IPS-18a (cell line): ENCODE data around the gene ABHD5.

Experiments
- H3K27ac ChIP-seq: one replicate; pipeline ENCODE4 v1.5.1; 2013; ENCODE audit warnings: low read length
- H3K27me3 ChIP-seq: one replicate; pipeline ENCODE4 v1.6.1; 2013; ENCODE audit warnings: mild to moderate bottlenecking, low read length; ENCODE audit not compliant: control insufficient read depth, insufficient read depth
- H3K36me3 ChIP-seq: one replicate; pipeline ENCODE4 v1.6.1; 2013; ENCODE audit warnings: low read depth, low read length; ENCODE audit not compliant: control insufficient read depth
- H3K4me1 ChIP-seq: one replicate; pipeline ENCODE4 v1.6.1; 2013; ENCODE audit warnings: low read depth, low read length; ENCODE audit not compliant: control insufficient read depth
- H3K4me3 ChIP-seq: one replicate; pipeline ENCODE4 v1.5.1; 2013; ENCODE audit warnings: low read length
- H3K9ac ChIP-seq: one replicate; pipeline ENCODE4 v1.6.1; 2013; ENCODE audit warnings: mild to moderate bottlenecking, low read length, moderate library complexity
- H3K9me3 ChIP-seq: one replicate; pipeline ENCODE4 v1.6.1; 2013; ENCODE audit warnings: low read depth, low read length; ENCODE audit not compliant: control insufficient read depth

Gene ABHD5

DNA sequence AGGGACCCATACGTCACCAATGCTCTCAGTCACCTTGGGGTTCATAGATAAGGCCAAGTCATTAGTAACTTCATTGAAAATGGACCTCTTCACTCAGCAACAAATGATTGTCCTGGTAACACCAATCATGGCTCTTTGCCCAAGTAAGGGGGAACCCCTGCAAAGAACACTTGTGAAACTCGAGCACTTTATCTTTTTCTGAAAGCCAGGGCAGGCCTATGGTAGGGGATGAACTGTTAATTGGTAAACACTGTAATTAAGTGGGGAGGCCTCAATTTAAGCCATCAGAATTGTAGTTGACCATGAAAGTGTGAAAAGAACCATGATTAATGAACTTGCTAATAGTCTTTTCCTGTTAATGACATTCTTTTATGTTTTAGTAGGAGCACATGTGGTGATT is 73.3 kb downstream of the ABHD5 start:
- no peak overlapping the region for H3K4me3 ChIP-seq
- H3K27ac ChIP-seq, result no peak overlapping the region
- no peak overlapping the region for H3K9ac ChIP-seq
- H3K4me1 ChIP-seq, result peaks cover 5% of the 10 kb centered on the region
- H3K27me3 ChIP-seq, result no peaks in the 10 kb centered on the region
- no peaks in the 10 kb centered on the region for H3K36me3 ChIP-seq
- H3K9me3 ChIP-seq, result no peaks in the 10 kb centered on the region

DNA sequence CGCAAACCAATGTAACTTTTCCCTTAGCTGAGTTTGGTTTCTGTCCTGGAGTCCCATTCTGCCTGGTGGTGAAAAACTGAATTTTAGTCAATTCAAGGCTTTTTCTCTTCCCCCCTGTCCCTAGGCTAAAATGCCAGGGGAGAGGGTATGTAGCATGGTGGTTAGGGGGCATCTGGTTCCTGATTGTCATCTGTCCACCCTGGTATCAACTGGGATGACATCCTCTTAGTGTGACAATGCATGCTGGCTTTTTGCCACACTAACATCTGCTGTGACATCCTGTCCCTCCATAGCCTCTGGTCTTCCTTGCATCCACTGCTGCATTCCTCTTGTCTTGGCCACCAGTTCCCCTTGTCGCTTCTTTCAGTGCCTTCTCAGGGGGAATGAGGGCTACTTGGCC is 73.7 kb downstream of the ABHD5 start:
- no peak overlapping the region for H3K9ac ChIP-seq
- no peaks in the 10 kb centered on the region for H3K27me3 ChIP-seq
- no peaks in the 10 kb centered on the region for H3K36me3 ChIP-seq
- H3K4me3 ChIP-seq, result no peak overlapping the region
- no peak overlapping the region for H3K27ac ChIP-seq
- H3K9me3 ChIP-seq, result no peaks in the 10 kb centered on the region
- H3K4me1 ChIP-seq, result peaks cover 1% of the 10 kb centered on the region

DNA sequence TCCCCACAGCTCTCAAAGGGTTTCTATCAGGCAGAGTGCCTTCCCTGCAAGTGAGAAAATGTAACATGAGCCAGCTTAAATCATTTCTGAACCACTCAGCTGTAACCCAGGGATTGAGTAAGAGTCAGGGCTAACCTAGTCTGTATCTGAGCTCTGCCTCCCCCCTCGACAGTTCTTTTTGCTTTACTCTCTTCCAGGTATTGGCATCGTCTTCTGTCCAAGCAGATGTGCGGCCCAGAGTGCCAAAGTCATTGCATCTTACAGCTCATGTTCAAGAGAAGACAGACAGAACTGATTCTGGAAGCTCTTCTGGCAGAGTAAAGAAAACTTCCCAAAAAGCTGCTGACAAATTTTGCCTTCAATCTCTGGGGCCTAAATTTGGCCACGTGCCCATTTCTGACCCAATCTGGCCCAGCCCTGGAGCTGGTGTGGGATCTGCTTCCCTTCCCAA is 74.8 kb downstream of the ABHD5 start:
- Histone ChIP-seq H3K4me1 (no peaks in the 10 kb centered on the region), H3K9ac (no peak overlapping the region), H3K27me3 (no peaks in the 10 kb centered on the region), H3K27ac (no peak overlapping the region), H3K9me3 (no peaks in the 10 kb centered on the region), H3K36me3 (no peaks in the 10 kb centered on the region), H3K4me3 (no peak overlapping the region)

DNA sequence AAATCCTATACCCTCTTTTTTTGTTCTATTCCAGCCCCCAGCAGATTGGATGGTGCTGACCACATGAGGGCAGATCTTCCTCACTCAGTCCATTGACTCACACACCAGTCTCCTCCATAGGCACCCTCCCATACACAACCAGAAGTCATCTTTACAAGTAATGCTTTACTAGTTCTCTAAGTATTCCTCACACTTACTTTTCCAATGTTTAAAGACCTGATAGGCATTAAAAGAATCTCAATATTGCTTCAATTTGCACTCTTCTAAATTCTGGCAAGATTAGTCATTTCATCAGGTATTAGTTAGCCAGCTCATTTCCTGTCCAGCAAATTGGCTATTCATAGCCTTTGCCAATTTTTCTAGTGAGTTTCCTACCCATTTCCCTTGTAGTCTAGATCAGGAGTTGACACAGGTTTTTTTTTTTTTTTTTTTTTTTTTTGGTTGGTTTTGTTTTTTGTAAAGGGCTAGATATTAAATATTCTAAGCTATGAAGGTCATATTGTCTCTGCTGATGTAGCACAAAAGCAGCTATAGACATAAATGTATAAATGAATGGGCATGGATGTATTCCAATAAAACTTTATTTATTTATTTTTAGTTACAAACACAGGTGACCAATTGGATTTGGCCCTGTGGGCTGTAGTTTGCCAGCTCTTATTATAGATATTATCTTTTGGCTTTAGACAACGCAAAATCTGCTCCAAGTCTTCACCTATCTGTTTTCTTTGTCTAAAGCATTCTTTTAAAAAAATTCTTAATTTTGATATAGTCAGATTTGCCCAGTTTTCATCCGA is 76.1 kb downstream of the ABHD5 start:
- Histone ChIP-seq H3K27me3 (no peaks in the 10 kb centered on the region), H3K36me3 (no peaks in the 10 kb centered on the region), H3K4me3 (no peak overlapping the region), H3K9me3 (no peaks in the 10 kb centered on the region), H3K4me1 (no peaks in the 10 kb centered on the region), H3K27ac (no peak overlapping the region), H3K9ac (no peak overlapping the region)

DNA sequence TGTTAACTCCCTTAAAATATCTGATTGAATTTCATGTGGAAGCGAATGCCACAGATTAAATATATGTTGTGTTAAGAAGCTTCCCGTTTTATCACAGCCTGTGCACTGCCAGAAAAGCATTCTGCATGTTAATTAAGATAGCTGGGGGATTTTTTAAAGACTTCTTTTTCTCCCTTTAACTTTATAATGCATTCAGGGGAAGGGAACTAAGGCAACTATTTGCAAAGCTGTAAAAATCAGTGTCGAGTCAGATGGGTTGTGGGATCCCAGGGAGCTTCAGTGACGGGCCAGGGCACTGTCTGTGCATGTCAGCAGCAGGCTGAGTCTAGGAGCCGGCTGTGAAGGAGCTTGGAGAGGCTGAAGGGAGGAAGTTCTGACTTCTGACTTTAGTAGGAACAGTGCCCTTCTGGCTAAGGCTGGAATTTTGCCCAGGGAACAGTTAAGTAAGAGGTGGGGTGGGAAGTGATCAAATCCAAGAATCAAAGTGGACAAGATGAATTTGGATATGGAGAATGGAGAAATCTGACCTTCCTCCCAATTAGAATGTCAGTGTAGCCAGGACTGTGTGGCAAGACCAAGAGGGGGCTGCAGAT is 77.7 kb downstream of the ABHD5 start:
- peaks cover 9% of the 10 kb centered on the region for H3K4me1 ChIP-seq
- H3K9ac ChIP-seq, result no peak overlapping the region
- no peaks in the 10 kb centered on the region for H3K9me3 ChIP-seq
- no peak overlapping the region for H3K27ac ChIP-seq
- no peak overlapping the region for H3K4me3 ChIP-seq
- H3K27me3 ChIP-seq, result no peaks in the 10 kb centered on the region
- H3K36me3 ChIP-seq, result no peaks in the 10 kb centered on the region

DNA sequence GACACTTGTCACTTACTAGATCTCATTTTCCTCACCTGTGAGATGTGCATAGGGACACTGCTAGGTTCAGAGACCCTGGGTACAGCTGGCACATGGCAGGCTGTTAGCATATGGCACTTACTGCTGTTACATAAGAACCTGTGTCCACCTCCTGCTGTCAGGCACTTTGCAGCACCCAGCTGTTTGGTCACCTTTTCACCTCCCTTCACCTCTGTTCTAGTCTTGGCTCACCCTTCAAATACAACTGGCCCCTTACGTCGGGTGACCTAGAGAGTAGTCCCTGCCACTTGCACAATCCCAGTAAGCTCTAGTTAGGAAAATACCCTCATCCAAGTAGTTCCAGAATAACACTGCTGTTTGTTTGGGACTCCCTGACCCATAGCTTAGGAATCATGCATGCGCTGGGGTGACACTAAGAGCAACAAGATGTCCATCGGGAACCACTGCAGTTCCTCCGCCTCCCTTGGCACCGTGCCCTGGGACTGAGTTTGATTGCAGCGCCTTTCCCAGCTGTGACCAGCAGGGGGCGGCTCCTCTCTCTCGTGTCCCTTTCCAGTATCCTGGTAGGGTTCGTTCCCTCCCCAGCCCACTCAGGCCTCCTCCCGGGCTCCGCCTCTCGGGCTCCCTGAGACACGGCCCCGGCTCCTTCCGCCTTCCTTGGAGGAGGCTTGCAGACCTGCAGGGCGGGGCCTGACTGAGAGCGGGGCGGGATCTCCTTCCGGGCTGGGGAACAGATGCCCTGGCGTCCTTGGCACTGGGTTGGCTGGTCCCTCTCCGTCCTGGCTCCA is 78.6 kb downstream of the ABHD5 start:
- Histone ChIP-seq H3K4me1 (peaks cover 10% of the 10 kb centered on the region), H3K36me3 (no peaks in the 10 kb centered on the region), H3K9me3 (no peaks in the 10 kb centered on the region), H3K27me3 (no peaks in the 10 kb centered on the region), H3K4me3 (peak overlapping the region; percentile 25), H3K9ac (no peak overlapping the region), H3K27ac (no peak overlapping the region)

DNA sequence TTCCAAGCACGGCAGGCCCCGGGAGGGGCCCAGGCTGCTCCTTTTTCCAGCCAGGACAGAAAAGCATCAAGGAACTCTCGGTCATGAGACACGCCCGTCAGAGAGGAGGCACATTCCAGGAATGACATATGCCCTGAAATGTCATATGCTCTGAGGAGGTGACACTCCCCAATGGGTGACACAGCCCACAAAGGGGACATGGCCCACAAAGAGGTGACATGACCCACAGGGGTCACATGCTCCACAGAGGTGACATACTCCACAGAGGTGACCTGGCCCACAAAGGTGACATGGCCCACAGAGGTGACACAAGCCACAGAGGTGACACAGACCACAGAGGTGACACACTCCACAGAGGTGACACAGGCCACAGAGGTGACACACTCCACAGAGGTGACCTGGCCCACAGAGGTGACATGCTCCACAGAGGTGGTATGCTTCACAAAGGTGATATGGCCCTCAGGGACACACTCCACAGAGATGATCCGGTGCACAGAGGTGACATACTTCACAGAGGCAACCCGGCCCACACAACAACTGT is 79.2 kb downstream of the ABHD5 start:
- Histone ChIP-seq H3K4me3 (peak overlapping the region; percentile 25), H3K9ac (no peak overlapping the region), H3K27ac (no peak overlapping the region), H3K36me3 (no peaks in the 10 kb centered on the region), H3K27me3 (no peaks in the 10 kb centered on the region), H3K4me1 (peaks cover 10% of the 10 kb centered on the region), H3K9me3 (no peaks in the 10 kb centered on the region)

DNA sequence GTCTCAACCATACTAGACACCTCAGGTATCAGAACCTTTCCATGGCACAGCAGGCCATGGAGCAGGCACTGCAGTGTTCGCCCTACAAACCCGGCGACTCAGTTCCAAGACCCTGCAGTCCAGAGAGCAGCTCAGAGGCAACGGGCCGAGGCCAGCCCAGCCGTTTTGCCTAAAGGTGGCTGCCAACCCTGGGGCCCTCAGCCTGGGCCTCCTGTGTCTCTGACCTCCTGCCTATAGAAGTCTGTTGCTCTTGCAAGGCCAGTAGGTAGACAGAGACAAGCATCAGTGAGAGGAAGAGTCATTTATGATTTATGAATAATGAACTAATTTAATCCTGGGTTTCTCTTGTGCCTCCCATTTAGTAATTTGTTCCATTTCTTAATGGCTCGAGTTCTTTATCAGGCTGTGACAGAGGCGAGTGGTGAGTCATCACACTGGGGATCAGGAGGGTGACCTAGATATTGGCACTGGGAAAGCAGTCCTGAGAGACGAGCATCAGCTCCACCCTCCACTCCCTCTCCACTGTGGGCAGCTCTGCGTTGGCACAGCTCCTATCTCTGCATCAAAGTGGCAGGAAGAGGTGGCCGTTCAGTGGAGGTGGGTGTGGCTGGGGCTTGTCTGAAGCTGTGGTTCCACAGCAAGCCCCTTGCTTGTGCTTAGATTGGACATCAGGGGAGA is 79.8 kb downstream of the ABHD5 start:
- H3K9ac ChIP-seq, result no peak overlapping the region
- no peaks in the 10 kb centered on the region for H3K27me3 ChIP-seq
- peaks cover 10% of the 10 kb centered on the region for H3K4me1 ChIP-seq
- H3K4me3 ChIP-seq, result no peak overlapping the region
- H3K27ac ChIP-seq, result no peak overlapping the region
- H3K9me3 ChIP-seq, result no peaks in the 10 kb centered on the region
- H3K36me3 ChIP-seq, result no peaks in the 10 kb centered on the region

DNA sequence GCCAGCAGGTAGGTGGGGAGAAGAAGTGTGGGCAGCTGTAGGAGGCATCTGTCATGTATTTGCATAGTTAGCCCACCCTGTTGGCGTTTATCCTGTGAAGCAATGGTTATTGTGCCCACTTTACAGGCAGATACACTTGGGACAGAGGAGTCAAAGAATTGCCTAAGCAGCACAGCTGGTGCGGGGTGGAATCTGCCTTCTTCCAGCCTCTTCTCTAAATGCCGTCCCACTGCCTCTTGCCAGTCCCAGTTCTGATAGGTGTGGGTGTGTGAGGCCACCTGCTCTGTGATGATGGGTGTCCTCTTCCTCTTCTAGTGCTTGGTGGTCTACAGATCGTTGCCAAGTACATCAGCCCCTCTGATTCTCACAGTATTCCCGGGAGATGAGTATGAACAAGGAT is 80.9 kb downstream of the ABHD5 start:
- peaks cover 10% of the 10 kb centered on the region for H3K4me1 ChIP-seq
- no peak overlapping the region for H3K4me3 ChIP-seq
- H3K9me3 ChIP-seq, result no peaks in the 10 kb centered on the region
- H3K27me3 ChIP-seq, result no peaks in the 10 kb centered on the region
- no peak overlapping the region for H3K27ac ChIP-seq
- no peak overlapping the region for H3K9ac ChIP-seq
- no peaks in the 10 kb centered on the region for H3K36me3 ChIP-seq

DNA sequence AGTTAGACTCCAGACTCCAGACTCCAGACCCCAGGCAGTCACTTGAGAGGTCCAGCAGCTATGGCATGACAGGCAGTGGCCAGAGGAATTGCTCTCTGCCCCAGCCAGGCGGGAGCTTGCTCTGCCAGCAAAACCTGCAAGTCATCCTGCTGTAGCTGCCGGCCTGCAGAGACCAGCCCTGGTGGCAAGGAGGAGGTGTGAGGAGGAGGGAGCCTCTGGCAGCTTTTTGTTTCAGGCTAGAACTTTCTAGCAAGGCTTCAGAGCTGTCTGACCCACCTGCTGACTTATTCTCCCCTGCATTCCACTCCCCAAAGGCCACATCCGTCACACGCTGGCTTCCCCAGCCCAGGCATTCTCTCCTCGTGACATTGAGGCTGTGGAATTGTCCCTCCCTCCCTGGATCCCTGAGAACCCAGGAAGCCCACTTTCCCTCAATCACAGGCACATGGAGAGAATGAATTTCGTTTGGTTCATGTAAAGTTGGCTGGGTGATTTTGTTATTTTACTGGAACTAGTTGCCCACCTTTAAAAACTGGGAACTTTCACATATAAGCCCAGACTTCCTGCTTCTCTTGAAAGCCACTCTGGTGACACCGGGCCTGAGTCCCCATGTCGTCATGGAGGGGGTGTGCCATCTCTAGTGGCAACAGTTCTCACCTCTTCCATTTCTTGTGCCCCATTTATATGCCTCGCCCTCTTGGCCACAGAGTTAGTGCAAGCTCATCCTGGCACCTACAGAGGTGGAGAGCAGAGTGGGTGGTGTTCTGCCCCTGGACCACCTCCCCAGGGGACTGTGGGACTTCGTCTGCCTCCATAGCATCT is 82.7 kb downstream of the ABHD5 start:
- Histone ChIP-seq H3K4me1 (peaks cover 10% of the 10 kb centered on the region), H3K4me3 (no peak overlapping the region), H3K27me3 (no peaks in the 10 kb centered on the region), H3K9me3 (no peaks in the 10 kb centered on the region), H3K27ac (no peak overlapping the region), H3K36me3 (no peaks in the 10 kb centered on the region), H3K9ac (no peak overlapping the region)
